GM12878 (cell line): ENCODE measurements around the gene EHBP1L1. TPM values are rescaled to one million over a fixed set of nuclear protein-coding genes. Genes with fewer than 3 reads are reported as not detected.
A peak's percentile ranks its signal among the peaks of the same experiment; 100 is the strongest.

Experiments used
- CBFB ChIP-seq: IDR thresholded peaks from 2 replicates; pipeline ENCODE4 v1.6.1; 2016; ENCODE audit warnings: antibody characterized with exemption, low read depth
- CUX1 ChIP-seq: IDR thresholded peaks from 2 replicates; pipeline ENCODE4 v1.6.1; 2012; ENCODE audit warnings: improper control_type of control experiment, low read depth, low read length; ENCODE audit not compliant: insufficient replicate concordance
- EP300 ChIP-seq, 2 experiments: fragments of 150-350 bp in 1 of 2; IDR thresholded peaks; 2 replicates each; pipeline ENCODE4 v1.6.1; 2011 to 2012; ENCODE audit warnings: low read depth in 2 of 2, low read length in 2 of 2, borderline replicate concordance in 1 of 2, improper control_type of control experiment in 1 of 2, inconsistent platforms in 1 of 2; ENCODE audit not compliant: control insufficient read depth in 1 of 2
- ESRRA ChIP-seq: IDR thresholded peaks from 2 replicates; pipeline ENCODE4 v1.6.1; 2012; ENCODE audit warnings: mild to moderate bottlenecking, low read length, improper control_type of control experiment
- FOXK2 ChIP-seq: fragments of 450-650 bp; IDR thresholded peaks from 2 replicates; pipeline ENCODE4 v1.6.1; 2017; ENCODE audit warnings: mild to moderate bottlenecking, moderate library complexity
- FOXM1 ChIP-seq: IDR thresholded peaks from 2 replicates; pipeline ENCODE4 v1.6.1; 2012; ENCODE audit warnings: low read depth, mild to moderate bottlenecking, inconsistent platforms, low read length, moderate library complexity
- KAT2A ChIP-seq: conservative IDR thresholded peaks from 2 replicates; pipeline ENCODE4 v1.6.1; 2011; ENCODE audit warnings: low read depth, low read length; ENCODE audit not compliant: control insufficient read depth
- LARP7 ChIP-seq: fragments of 450-650 bp; IDR thresholded peaks from 2 replicates; pipeline ENCODE4 v1.6.1; 2017; ENCODE audit warnings: mild to moderate bottlenecking
- MXI1 ChIP-seq: fragments of 150-350 bp; IDR thresholded peaks from 2 replicates; pipeline ENCODE4 v1.6.1; 2011; ENCODE audit warnings: low read depth, mild to moderate bottlenecking, inconsistent platforms, low read length, improper control_type of control experiment
- PAX5 ChIP-seq: IDR thresholded peaks from 2 replicates; pipeline ENCODE4 v1.6.1; 2011; ENCODE audit warnings: low read depth, low read length, borderline replicate concordance
- POLR2A ChIP-seq: IDR thresholded peaks from 2 replicates; pipeline ENCODE4 v1.6.1; 2011; ENCODE audit warnings: low read depth, mild to moderate bottlenecking, low read length
- POLR2AphosphoS5 ChIP-seq: IDR thresholded peaks from 2 replicates; pipeline ENCODE4 v1.6.1; 2011; ENCODE audit warnings: mild to moderate bottlenecking, low read length, inconsistent platforms
- RAD51 ChIP-seq: fragments of 450-650 bp; IDR thresholded peaks from 2 replicates; pipeline ENCODE4 v1.6.1; 2016; ENCODE audit warnings: moderate library complexity, mild to moderate bottlenecking, inconsistent platforms
- RUNX3 ChIP-seq: IDR thresholded peaks from 2 replicates; pipeline ENCODE4 v1.6.1; 2012; ENCODE audit warnings: low read length, inconsistent platforms
- STAT3 ChIP-seq: IDR thresholded peaks from 2 replicates; pipeline ENCODE4 v1.6.1; 2011; ENCODE audit warnings: low read depth, low read length, improper control_type of control experiment
- TCF12 ChIP-seq: IDR thresholded peaks from 2 replicates; pipeline ENCODE4 v1.6.1; 2011; ENCODE audit warnings: low read depth, mild to moderate bottlenecking, low read length
- polyA plus RNA-seq, 11 experiments: library from polyadenylated mRNA; depleted of rRNA in 4 of 11; unstranded in 6 of 11; stranded (reverse) in 5 of 11; fragments of >200 nt; fragmentation: Nextera tagmentation in 4 of 11; fragmentation: Illumina TruSeq in 1 of 11; extraction: Ambion mirVana in 4 of 11; extraction: Trizol in 1 of 11; gene quantifications; 1 replicate in 1 of 11; 2 replicates in 10 of 11; pipeline versions ENCODE4 v1.2.1 to v1.2.3, GENCODE V29; 2011 to 2016; ENCODE audit warnings: inconsistent platforms in 2 of 11, missing spikeins in 2 of 11, low read depth in 1 of 11
- total RNA-seq, 4 experiments: library from RNA; depleted of rRNA in 3 of 4; stranded (reverse); fragments of >200 nt in 3 of 4; fragmentation: Illumina TruSeq in 1 of 4; extraction: Trizol in 1 of 4; gene quantifications; 2 replicates each; pipeline versions ENCODE4 v1.2.1 to v1.2.3, GENCODE V29; 2013 to 2021
- TF ChIP-seq, protein P1 (sequence below): fragments of 450-650 bp; IDR thresholded peaks from 2 replicates; pipeline ENCODE4 v1.6.1; 2017; ENCODE audit warnings: low read depth, mild to moderate bottlenecking, moderate library complexity
- TF ChIP-seq, protein P2 (sequence below): fragments of 150-350 bp; IDR thresholded peaks from 2 replicates; pipeline ENCODE4 v1.6.1; 2016; ENCODE audit warnings: low read depth, low read length

The EHBP1L1 gene
- total and polyA plus RNA-seq, 10 of the 15 experiments (the other 5 are each of a cell fraction or from before 2014, with no cell fraction given): 0.06 to 99.4 (median 32.7) TPM

GRCh38 chr11:65569973-65570918, 5.6 kb upstream of the EHBP1L1 start, which contains the start of gene ZNRD2 (continued):
- peak in 1 of 2 experiments; percentile 22; a peak in 2 of 4 replicates for TF ChIP-seq EP300 (IDR thresholded peaks at IDR 0.05; ENCODE audit: borderline replicate concordance in 1 of 2, control insufficient read depth in 1 of 2, low read depth in 2 of 2, low read length in 2 of 2)
- no peak for TF ChIP-seq RUNX3
- TF ChIP-seq, protein P1, sequence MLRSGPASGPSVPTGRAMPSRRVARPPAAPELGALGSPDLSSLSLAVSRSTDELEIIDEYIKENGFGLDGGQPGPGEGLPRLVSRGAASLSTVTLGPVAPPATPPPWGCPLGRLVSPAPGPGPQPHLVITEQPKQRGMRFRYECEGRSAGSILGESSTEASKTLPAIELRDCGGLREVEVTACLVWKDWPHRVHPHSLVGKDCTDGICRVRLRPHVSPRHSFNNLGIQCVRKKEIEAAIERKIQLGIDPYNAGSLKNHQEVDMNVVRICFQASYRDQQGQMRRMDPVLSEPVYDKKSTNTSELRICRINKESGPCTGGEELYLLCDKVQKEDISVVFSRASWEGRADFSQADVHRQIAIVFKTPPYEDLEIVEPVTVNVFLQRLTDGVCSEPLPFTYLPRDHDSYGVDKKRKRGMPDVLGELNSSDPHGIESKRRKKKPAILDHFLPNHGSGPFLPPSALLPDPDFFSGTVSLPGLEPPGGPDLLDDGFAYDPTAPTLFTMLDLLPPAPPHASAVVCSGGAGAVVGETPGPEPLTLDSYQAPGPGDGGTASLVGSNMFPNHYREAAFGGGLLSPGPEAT: peak; percentile 99
- TF ChIP-seq POLR2A: peak; percentile 78
- peak; percentile 93 for TF ChIP-seq FOXK2
- TF ChIP-seq CBFB: 0 out of 2 replicates have a peak, but pooled peaks have one; percentile 57
- TF ChIP-seq ESRRA: no peak
- peak; percentile 90 for TF ChIP-seq POLR2AphosphoS5
- peak; percentile 40 for TF ChIP-seq PAX5
- no peak for TF ChIP-seq STAT3
- no peak for TF ChIP-seq KAT2A
- TF ChIP-seq, protein P2, sequence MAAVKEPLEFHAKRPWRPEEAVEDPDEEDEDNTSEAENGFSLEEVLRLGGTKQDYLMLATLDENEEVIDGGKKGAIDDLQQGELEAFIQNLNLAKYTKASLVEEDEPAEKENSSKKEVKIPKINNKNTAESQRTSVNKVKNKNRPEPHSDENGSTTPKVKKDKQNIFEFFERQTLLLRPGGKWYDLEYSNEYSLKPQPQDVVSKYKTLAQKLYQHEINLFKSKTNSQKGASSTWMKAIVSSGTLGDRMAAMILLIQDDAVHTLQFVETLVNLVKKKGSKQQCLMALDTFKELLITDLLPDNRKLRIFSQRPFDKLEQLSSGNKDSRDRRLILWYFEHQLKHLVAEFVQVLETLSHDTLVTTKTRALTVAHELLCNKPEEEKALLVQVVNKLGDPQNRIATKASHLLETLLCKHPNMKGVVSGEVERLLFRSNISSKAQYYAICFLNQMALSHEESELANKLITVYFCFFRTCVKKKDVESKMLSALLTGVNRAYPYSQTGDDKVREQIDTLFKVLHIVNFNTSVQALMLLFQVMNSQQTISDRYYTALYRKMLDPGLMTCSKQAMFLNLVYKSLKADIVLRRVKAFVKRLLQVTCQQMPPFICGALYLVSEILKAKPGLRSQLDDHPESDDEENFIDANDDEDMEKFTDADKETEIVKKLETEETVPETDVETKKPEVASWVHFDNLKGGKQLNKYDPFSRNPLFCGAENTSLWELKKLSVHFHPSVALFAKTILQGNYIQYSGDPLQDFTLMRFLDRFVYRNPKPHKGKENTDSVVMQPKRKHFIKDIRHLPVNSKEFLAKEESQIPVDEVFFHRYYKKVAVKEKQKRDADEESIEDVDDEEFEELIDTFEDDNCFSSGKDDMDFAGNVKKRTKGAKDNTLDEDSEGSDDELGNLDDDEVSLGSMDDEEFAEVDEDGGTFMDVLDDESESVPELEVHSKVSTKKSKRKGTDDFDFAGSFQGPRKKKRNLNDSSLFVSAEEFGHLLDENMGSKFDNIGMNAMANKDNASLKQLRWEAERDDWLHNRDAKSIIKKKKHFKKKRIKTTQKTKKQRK: peak; percentile 18; the same call in 1 of the 2 replicates
- no peak for TF ChIP-seq FOXM1
- TF ChIP-seq TCF12: no peak
- peak; percentile 65 for TF ChIP-seq LARP7
- TF ChIP-seq RAD51: no peak
- peak; percentile 94 for TF ChIP-seq MXI1
- no peak for TF ChIP-seq CUX1
